Measurements from ENCODE around the gene DNTT. TPM values are rescaled to one million over a fixed set of nuclear protein-coding genes. Genes with fewer than 3 reads are reported as not detected.

Gene DNTT
- total and polyA plus RNA-seq, 7 donors = not detected

DNA sequence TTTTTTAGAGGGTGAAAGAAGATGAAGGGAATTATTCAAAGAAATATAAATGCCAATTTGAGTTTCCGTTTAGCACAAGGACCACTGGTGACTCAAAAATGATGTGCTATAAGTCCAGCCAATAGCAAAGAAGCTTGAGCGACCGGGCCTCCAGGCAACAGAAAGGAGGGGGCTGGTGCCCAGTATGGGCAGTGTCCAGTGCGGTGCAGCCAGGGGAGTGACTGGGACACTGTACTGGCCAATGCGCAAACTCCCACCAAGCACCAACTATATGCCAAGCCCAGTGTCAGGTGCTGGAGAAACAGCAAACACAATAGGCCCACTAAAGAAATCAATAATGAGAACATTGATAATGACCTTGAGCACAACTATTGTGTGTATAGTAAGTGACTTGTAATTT is 64.7 kb downstream of the DNTT start:
- Histone ChIP-seq H3K9me3 (no peaks in the 10 kb centered on the region), H3K27me3 (no peaks in the 10 kb centered on the region), H3K4me3 (no peak overlapping the region), H3K27ac (no peak overlapping the region), H3K36me3 (no peaks in the 10 kb centered on the region), H3K4me1 (no peaks in the 10 kb centered on the region)
- no peak for DNase-seq
- WGBS, 2 donors = 91 to 93% methylated on average over 5 of the region's 5 CpGs
- intact Hi-C loops (cut with DNase I) = no loop called here
- TF ChIP-seq POLR2A (IDR thresholded peaks at IDR 0.05) = no peak
- TF ChIP-seq EP300 (IDR thresholded peaks at IDR 0.05) = no peak
- TF ChIP-seq POLR2AphosphoS5 (IDR thresholded peaks at IDR 0.05) = no peak
- TF ChIP-seq, protein P1, sequence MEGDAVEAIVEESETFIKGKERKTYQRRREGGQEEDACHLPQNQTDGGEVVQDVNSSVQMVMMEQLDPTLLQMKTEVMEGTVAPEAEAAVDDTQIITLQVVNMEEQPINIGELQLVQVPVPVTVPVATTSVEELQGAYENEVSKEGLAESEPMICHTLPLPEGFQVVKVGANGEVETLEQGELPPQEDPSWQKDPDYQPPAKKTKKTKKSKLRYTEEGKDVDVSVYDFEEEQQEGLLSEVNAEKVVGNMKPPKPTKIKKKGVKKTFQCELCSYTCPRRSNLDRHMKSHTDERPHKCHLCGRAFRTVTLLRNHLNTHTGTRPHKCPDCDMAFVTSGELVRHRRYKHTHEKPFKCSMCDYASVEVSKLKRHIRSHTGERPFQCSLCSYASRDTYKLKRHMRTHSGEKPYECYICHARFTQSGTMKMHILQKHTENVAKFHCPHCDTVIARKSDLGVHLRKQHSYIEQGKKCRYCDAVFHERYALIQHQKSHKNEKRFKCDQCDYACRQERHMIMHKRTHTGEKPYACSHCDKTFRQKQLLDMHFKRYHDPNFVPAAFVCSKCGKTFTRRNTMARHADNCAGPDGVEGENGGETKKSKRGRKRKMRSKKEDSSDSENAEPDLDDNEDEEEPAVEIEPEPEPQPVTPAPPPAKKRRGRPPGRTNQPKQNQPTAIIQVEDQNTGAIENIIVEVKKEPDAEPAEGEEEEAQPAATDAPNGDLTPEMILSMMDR (IDR thresholded peaks at IDR 0.05) = no peak

DNA sequence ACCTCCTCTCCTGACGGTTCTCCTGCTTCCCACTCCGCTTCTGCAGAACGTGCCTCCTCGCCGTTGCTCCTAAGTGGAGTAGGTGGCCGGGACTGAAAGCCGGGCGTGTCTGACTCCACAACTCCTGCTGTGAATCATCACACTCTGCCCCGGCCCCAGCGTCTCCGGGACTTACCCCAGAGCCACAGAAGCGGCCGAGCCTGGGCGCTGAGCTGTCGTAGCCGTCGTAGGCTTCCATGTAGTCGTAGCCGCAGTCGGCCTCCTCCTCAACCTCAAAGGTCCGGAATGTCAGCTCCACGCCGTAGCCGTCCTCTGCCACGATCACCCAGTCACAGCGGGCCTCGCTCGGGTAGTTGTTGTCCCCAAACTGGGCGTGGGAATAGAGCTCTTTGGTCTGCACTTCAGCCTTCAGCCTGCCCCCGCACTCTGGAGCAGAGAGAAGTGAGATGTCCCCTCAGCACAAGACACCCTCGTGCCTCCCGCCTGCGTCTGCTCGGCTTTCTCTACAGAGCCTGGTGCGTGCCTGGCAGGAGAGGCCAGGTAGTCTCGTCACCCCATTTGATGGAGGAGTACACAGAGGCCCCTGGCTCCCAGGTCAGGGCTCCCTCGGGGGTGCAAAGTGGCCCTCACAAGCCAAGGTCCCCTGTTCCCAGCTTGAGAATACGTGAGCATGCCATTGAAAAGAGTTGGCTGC is 65.8 kb downstream of the DNTT start:
- intact Hi-C loops (cut with DNase I) = loop anchor here (10.0 kb wide), 1 partner anchor 215 kb away; the partner anchor contains the start of gene TM9SF3

DNA sequence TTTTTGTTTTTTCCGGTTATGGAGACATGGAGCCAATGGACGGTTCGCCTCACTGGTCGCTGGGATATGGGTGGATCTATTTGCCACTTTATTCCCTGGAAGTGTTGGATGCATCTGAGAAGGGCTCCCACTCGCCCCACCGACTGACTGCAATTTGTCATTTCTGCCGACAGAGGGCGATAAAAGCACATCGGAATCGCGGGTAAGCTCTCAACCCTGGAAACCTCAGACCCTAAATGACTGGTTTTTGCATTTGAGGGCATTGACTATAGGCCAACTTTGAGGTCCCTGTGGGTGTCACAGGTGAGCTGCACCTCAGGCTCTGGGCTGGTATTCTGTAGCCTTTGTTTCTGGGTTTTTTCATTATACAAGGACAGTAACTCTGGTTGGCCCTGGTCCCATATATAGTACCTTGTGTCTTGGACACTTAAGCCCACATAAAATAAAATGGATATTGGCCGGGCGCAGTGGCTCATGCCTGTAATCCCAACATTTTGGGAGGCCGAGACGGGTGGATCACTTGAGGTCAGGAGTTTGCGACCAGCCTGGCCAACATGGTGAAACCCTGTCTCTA is 66.4 kb downstream of the DNTT start:
- intact Hi-C loops (cut with DNase I) = loop anchor here (10.0 kb wide), 1 partner anchor 214 kb away; the partner anchor contains the start of gene TM9SF3
- Histone ChIP-seq H3K9me3 (no peaks in the 10 kb centered on the region), H3K27me3 (no peaks in the 10 kb centered on the region), H3K4me3 (no peak overlapping the region), H3K36me3 (no peaks in the 10 kb centered on the region), H3K27ac (no peak overlapping the region), H3K4me1 (peaks cover 0 to 11% (median 10%) of the 10 kb centered on the region in 4 donors)
- no peak for DNase-seq
- TF ChIP-seq, protein P1 (IDR thresholded peaks at IDR 0.05) = peak; percentile 65 to 85 (median 72)
- no peak for TF ChIP-seq POLR2AphosphoS5 (IDR thresholded peaks at IDR 0.05)
- 30 to 36% methylated on average over 16 of the region's 16 CpGs for WGBS, 2 donors

More for the DNA sequence above, 65.8 kb downstream of the DNTT start:
- TF ChIP-seq POLR2AphosphoS5 (IDR thresholded peaks at IDR 0.05) (no peak), POLR2A (IDR thresholded peaks at IDR 0.05) (no peak), EP300 (IDR thresholded peaks at IDR 0.05) (no peak)
- TF ChIP-seq, protein P1 (IDR thresholded peaks at IDR 0.05) = no peak
- DNase-seq = no peak
- Histone ChIP-seq H3K27me3 (no peaks in the 10 kb centered on the region), H3K27ac (no peak overlapping the region), H3K4me1 (peaks cover 0 to 6% (median 5%) of the 10 kb centered on the region in 4 donors), H3K4me3 (no peak overlapping the region), H3K36me3 (no peaks in the 10 kb centered on the region), H3K9me3 (no peaks in the 10 kb centered on the region)
- 68 to 88% methylated on average over 38 of the region's 38 CpGs for WGBS, 2 donors

DNA sequence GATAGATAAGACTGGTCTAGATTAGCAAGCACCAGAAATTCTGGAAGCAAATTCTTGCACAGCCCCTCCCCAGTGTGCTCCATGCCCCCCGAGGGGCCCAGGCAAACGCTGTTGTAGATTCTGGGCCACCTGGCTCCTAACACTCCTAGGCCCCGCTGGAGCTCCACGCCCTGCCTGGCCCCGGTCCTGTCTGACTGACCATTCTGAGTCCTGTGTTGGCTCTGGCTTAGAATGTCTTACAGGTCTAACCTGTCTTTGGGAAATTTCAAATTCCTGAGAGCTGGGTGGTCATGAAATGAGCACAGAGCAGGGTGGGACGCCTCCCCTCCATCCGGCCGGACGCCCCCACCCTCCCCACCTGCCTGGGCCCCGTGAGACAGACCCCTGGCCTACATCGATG is 67.1 kb downstream of the DNTT start:
- no peak overlapping the region for H3K27ac ChIP-seq
- H3K9me3 ChIP-seq = no peaks in the 10 kb centered on the region
- H3K36me3 ChIP-seq = no peaks in the 10 kb centered on the region
- no peaks in the 10 kb centered on the region for H3K27me3 ChIP-seq
- TF ChIP-seq, protein P1 (IDR thresholded peaks at IDR 0.05) = no peak
- TF ChIP-seq EP300 (IDR thresholded peaks at IDR 0.05) (no peak), POLR2AphosphoS5 (IDR thresholded peaks at IDR 0.05) (no peak), POLR2A (IDR thresholded peaks at IDR 0.05) (no peak)
- H3K4me1 ChIP-seq = peaks cover 0 to 17% (median 16%) of the 10 kb centered on the region in 4 donors
- no peak for DNase-seq
- 73 to 83% methylated on average over 11 of the region's 11 CpGs for WGBS, 2 donors
- intact Hi-C loops (cut with DNase I) = loop anchor here (10.0 kb wide), 1 partner anchor 213 kb away; the partner anchor contains the start of gene TM9SF3
- no peak overlapping the region for H3K4me3 ChIP-seq

All from sigmoid colon (tissue), 7 donors.